H1 (cell line): Measurements from ENCODE around the gene CD300LB. TPM values are rescaled to one million over a fixed set of nuclear protein-coding genes. Genes with fewer than 3 reads are reported as not detected.

Experiments used
- CHD7 ChIP-seq: fragments of 300-600 bp; sonication (generic); IDR thresholded peaks from 2 replicates; pipeline ENCODE4 v1.7.1; 2012; ENCODE audit warnings: low read length, moderate library complexity, mild to moderate bottlenecking, inconsistent platforms; ENCODE audit not compliant: insufficient replicate concordance
- CREB1 ChIP-seq: IDR thresholded peaks from 2 replicates; pipeline ENCODE4 v1.6.1; 2012; ENCODE audit warnings: inconsistent platforms
- KDM4A ChIP-seq: IDR thresholded peaks from one replicate; pipeline ENCODE4 v1.7.1; 2012; ENCODE audit warnings: low read depth, mild to moderate bottlenecking, moderate library complexity, low read length, inconsistent platforms; ENCODE audit not compliant: severe bottlenecking
- POU5F1 ChIP-seq: IDR thresholded peaks from 2 replicates; pipeline ENCODE4 v1.6.1; 2011; ENCODE audit warnings: low read depth, mild to moderate bottlenecking, low read length, moderate library complexity
- polyA plus RNA-seq, 7 experiments: library from polyadenylated mRNA; depleted of rRNA in 3 of 7; stranded (reverse) in 5 of 7; unstranded in 2 of 7; fragments of >200 nt in 5 of 7; fragments of 200-250 nt in 2 of 7; gene quantifications; 1 replicate in 5 of 7; 2 replicates in 1 of 7; 4 replicates in 1 of 7; pipeline versions ENCODE4 v1.2.1 to v1.2.3, GENCODE V29; 2011 to 2013; ENCODE audit warnings: missing spikeins in 2 of 7, mixed read lengths in 2 of 7
- total RNA-seq: library from RNA; stranded (reverse); fragmentation: NEBNext Ultra II Directional; extraction: Animal tissue kit (Norgen Biotek cat#: 25700); gene quantifications from 2 replicates; pipeline ENCODE4 v1.2.1, GENCODE V29; 2021

The CD300LB gene
- total and polyA plus RNA-seq, 2 of the 8 experiments (the other 6 are each of a cell fraction or from before 2014, with no cell fraction given): not detected

- no peak for TF ChIP-seq CHD7
- TF ChIP-seq CREB1: no peak
- no peak for TF ChIP-seq POU5F1
- no peak for TF ChIP-seq KDM4A
Observed at GRCh38 chr17:74497471-74497870, 33.8 kb downstream of the CD300LB start (continued).
